GM19099 (cell line): ENCODE results near the gene PBX4.

ENCODE experiments used
- POLR2A ChIP-seq: IDR thresholded peaks from 3 replicates; pipeline ENCODE4 v1.6.1; 2011; ENCODE audit warnings: low read depth; ENCODE audit not compliant: insufficient read length; ENCODE audit errors: extremely low read depth

Gene PBX4

DNA sequence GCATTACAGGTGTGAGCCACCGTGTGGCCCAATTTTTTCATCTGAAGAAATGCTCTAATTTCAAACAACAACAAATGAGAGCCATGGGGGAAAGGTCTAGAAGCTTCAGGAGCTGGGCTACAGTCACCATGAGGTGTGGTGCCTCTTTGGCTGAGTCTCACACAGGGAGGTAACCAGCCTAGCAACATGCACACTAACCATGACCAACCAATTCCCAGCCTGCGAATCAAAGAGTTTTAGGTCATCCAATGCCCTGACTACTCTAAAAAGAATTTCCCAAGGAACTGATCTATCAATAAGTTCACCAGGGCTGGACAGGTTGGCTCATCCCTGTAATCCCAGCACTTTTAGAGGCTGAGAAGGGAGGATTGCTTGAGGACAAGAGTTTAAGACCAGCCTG, 29.9 kb downstream of the PBX4 start:
- no peak for TF ChIP-seq POLR2A

DNA sequence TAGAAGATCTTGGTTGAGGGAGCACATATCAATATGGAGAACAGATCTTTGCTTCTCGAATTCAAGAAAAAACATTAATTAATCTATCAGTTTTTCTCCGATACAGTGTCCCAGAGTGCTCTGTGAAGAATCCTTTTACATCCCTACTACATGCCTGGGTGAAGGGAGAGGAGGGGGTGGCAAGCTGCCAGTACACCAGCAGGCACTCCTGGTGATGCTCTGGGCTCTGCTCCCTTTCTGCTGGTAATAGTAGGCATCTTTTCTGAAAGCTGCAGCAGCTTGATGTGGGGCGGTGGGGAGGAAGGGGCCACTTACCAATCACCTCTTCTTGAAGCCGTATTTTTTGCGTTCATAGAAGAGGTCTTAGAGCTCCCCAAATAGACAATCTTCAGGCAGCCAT, 30.7 kb downstream of the PBX4 start:
- TF ChIP-seq POLR2A: no peak

DNA sequence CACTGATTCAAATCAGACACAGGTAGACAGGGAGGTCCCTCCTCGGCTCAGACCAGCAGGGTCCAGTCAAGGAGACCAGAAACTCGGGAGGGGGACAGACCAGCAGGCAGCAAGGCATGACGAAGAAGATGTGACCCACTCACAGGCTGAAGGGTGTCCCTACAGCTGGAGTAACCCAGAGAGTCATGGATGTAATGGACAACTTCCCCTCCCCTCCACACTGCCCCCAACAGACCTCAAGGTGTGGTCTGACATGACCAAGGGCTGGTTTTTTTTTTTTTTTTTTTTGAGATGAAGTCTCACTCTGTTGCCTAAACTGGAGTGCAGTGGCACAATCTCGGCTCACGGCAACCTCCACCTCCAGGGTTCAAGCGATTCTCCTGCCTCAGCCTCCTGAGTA, 34.1 kb downstream of the PBX4 start:
- no peak for TF ChIP-seq POLR2A

DNA sequence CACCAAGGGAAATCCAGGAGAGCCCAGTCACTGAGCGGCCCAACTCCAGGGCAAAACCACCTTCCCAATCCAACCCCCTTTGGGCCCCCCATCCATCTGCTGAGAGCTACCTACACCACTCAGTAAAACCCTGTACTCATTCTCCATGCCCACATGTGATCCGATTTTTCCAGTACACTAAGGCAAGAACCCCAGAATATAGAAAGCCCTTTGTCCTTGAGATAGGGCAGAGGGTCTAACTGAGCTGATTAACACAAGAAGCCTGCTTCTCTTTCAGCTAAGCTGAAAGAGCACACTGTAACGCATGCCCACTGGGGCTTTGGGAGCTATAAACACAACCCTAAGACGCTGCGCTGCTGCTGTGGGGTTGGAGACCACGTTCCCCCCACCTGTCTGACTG, 36.0 kb downstream of the PBX4 start:
- no peak for TF ChIP-seq POLR2A

DNA sequence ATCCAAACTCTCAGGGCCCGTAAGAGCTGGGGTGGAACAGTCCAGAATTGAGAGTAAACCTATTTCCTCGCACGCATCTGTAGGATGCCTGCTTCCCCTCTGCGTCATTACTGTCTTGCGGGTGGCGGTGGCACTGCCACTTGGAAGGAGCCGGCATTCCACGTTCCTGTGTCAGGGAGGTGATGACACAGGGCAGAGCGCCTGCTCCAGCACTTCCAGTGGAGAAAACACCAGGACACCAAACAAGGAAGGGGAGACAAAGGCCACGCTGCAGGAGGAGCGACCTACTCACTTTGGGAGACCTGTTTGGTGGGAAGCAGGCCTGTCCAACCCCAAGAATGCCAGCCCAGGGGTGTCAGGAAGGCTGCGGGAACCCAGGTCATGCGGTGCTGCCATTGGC, 37.1 kb downstream of the PBX4 start:
- no peak for TF ChIP-seq POLR2A

DNA sequence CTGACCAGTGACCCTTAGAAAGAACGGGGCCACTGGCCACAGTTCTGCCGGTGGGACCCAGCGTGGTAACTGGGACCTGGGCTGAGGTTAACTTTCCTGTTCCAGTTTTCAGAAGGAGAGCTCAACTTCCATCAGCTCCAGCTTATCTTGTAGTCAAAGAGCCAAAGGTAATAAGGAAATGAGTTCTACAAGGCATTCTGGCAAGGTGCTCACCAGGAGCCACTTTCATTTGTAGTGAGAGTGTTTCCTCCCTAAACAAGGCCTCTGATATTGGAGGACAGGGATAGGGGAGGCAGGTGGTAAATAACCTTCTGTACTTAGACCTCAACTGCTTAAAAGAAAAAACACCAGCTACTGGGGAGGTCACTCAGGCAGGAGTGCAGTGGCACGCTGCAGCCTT, 38.1 kb downstream of the PBX4 start:
- no peak for TF ChIP-seq POLR2A

DNA sequence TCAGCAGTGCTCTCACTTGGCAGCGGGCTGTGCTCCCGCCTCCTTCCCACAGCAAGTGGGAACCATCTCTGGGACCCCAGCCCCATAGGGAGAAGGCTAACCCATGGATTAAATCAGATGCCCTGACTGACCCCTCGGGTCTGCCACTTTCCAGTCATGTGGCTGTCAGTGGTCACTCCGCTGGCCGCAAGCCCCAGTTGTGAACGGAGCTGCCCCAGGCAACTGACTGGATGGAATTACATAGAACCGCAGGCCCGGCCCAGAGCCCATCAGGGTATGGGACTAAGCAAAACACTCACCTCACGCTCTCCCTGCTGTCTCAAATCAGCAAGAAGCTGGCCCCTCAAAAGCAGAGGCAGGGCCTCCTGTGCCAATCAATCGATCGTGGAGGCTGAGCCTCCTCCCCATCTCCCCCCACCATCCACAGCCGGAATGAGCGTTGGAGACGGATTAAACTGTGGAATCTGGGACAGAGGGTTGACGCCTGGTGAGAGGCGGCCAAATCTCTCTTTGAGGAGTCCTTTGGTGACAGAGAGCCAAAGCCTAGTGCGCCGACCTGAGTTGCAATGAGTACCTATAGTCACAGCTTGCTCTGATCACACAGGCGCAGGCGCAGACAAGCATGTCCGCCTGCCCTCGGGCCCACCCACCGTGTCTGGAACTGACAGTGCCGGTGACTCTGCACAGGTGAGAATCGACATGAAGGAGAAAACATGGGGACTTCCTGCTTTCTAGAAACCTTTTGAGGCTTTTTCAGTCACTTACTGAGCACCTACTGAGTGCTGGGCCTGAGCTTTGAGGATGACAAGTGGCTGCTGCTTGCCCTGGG, 38.7 kb downstream of the PBX4 start:
- TF ChIP-seq POLR2A: no peak

DNA sequence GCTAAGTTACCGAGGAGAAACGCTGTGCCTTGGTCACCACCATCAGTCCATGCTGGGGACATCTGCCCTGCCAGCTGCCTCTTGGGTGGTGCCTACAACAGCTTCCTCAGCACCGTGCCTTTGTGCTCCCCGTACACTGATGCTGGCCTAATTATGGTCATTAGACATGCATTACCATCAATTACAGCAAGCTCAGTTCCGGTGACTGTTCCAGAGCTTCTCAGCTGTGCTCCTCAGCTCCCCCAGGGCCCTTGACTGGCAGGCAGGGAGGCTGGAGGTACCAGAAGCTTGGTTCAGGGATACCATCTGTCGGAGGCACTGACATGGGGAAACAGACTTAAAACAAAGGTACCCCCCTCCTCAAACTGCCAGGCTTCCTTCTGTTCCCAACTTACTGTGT, 40.2 kb downstream of the PBX4 start:
- TF ChIP-seq POLR2A: no peak

DNA sequence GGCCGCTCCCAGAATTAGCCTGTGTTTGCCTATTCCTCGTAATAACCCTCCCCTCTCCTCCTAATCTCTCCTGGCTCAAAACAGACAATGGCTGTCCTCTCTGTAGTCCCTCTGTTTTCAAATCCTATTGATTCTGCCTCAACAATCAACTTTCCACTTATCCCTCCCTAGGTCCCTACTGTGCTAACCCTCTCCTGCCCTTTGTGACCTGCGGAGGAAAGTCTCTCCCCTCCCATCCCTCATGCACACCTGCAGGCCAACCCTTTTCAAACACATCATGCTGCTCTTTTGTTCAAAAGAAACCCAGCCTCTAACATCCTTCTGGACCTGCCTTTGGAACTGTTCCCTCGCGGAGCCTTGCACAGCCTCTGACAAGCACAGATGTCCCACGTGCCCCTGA, 43.1 kb downstream of the PBX4 start:
- TF ChIP-seq POLR2A: no peak

DNA sequence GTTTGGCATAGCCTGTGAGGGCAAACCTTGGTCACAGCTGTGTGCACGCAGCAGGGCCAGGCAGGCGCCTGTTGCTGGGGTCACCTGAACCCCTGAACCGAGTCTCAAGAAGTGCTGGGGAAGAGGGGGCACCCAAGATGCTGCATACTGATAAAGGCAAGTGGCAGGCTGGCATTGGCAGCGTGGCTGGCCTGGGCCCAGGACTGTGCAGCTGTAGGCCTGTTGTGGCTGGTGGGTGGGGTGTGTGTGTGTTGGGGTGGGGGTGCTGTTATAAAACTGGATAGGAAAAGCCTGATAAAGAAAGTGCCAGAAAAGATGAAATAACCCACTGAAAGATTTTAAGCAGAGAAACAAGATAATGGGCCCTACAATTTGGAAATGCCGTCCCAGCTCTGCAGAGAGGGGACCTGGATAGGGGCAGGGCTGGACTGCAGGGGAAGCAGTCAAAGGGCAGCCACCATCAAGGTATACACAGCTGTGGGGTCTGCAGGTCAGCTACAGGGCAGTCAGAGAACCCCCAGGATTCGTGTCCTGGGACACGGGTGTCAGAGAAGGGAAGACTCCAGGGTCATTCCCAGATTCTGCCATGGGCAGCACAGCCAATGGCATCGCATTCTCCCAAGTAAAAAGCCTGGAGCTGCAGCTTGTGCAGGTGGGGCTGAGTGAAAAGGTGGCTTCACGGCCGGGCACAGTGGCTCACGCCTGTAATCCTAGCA, 47.3 kb downstream of the PBX4 start:
- no peak for TF ChIP-seq POLR2A

DNA sequence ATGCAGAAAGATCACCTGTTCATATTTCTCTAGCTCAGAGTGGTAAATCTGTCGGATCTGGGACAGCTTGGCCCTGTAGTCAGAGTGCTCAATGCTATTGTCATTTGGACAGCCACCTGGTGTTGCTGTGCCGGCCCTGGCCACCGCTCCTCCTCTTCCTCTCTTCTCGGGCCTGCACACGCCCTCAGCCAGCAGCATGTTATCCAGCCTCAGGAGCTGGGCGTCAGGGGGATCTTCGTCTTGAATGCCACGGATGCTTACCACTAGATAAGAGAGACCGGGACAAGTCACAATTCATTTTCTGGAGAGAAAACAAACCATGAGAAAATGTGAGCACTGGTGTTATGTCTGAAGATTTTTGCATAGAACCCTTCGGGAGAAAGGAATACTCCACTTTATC, 47.9 kb downstream of the PBX4 start:
- TF ChIP-seq POLR2A: no peak

DNA sequence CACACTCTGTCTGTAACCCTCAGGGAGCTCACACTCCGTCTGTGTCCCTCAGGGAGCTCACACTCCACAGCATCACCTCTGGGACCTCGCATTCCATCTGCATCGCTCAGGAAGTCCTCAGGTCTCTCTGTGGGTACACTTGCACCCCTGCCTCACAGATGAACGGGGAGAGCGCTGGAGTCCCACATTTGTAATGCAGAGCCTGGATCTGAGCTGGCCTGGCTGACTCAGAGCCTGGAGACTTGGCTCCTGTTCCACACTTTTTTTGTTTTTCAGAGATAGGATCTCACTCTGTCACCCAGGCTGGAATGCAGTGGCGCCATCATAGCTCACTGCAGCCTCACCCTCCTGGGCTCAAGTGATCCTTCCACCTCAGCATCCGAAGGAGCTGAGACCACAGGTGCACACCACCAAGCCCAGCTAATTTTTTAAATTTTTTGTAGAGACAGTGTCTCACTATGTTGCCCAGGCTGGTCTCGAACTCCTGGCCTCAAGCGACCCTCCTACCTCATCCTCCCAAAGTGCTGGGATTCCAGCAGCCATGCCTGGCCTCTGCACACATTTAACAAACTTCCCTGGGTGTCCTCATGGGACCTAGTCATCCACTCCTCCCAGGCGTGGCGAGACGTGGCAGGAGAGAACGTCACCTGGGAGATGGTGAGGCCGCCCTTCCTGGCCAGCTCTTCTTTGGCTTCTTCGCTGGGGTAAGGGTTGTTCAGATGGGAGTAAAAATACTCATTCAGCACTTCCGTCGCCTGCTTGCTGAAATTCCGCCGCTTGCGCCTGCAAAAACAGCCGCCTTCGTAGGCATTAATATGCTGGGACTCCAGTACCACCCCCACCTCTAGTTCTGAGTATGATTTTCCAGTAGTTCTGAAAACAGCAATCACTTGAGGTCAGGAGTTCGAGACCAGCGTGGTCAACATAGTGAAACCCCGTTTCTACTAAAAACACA, 49.4 kb downstream of the PBX4 start:
- TF ChIP-seq POLR2A: no peak

DNA sequence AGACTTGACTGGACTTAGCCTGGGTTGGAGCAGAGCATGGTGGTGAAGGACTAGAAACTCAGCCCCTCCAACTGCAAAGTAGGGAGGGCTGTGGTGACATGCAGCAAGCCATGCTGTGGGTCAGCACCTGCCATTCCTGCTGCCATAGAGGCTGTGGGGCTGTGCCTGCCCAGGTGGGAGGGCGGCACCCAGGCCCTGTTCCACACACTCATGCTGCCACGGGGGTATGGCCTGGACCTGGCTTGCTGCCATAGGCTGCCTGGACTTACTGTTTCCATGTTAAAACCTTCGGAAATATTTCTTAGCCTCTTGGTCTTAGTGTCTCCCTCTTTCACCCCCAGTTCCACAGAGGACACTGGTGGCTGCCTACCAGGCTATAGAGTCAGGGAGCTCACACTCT, 51.1 kb downstream of the PBX4 start:
- no peak for TF ChIP-seq POLR2A

DNA sequence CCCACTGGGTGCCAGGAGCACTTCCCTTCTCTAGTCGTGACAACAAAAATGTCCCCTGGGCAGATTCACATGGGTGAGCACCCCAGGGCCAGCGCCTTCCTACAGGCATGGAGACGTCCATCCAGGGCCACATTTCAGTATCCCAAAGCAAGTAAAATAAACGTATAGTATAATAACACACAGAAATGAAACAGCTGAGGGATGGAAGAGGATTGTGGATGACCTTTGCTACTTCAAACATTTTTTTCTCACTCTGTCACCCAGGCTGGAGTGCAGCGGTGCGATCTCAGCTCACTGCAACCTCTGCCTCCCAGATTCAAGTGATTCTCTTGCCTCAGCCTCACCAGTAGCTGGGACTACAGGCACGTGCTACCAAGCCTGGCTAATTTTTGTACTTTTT, 52.2 kb downstream of the PBX4 start:
- no peak for TF ChIP-seq POLR2A

DNA sequence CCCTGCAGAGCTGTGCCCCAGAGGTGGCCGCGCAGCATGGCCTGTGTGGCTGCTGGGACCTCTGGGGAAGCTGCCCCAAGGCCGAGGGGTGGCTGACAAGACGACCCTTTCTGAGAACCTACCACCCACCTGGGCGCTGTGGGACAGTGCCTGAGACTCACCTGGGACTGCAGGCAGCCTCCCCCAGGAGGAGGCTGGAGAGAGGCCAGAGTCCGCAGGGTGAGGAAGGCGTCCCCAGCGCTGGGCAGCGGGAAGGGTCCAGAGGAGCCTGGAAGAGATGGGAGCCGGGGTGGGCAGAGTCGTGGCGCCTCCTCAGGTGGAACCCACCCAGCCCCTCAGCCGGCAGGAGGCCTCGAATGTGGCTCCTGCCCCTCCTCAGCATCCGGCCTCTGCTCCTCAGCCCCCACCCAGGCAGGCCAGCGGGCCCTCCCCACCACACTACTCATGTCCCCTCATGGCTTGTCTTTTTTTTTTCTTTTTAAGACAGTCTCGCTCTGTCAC, 55.1 kb downstream of the PBX4 start:
- TF ChIP-seq POLR2A: no peak
